T-helper 9 cell (primary cell): ENCODE data around the gene FREM2.

Source experiments
- DNase-seq: peaks from one replicate; pipeline ENCODE4 v3.0.0-alpha.2; 2020

Gene FREM2

DNA sequence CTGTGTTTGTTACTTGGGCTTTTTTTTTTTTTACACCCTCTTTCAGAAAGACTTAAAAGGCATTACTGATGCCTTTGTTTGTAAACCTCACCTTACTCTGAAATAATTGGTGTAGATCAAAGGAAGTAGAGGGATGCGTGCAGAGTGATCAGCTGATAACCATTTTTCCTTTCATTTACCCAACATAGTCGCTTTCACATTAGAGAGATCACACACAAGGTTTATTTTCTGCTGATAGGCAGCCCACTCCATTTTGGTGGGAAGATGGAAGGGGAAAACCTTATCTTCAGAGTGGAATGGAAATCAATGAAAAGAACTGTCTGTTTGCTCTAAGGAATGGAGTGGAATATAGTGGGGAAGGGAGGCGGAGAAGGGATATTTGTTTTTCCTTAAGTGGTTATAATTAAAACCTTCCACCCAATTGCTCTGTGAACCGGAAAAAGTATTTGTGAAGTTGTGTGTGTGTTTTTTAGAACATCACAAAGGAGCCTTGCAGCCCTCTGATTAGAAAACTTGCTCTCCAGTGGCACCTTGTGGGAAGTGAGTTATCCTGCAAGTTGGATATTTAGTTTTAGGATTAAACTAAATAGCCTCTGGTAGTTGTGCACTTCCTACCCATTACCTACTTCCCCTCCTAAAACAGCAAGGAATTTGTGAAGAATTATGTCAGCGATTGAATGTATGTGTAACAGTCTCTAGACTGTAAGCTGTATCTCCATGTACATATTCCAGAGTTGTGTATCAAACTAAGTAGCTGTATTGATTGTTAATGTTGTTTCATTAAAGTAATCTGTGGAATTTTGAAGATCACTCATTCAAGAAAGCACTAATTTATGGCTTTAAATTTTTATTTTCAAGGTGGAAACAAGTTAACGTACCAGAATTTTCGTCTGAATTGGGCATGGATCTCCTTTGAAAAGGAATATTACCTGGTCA, 76.8 kb downstream of the FREM2 start:
- DNase-seq = no peak

DNA sequence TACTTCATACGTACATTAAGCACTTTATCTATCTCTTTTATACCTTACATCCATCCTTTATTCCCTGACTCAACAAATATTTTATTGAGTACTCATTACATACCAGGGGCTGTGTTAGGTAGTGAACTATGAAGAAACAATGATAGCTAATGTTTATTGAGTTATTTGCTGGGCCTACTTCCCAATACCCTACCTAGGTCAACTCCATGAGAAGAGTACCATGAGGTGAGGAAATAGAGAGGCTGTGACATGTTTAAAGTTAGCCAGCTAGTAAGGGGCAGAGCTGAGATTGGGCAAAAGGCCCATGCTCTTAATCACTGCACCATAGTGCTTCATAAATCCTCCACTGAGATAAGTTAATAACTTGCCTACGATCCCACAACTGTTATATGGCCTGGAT, 79.9 kb downstream of the FREM2 start:
- no peak for DNase-seq

DNA sequence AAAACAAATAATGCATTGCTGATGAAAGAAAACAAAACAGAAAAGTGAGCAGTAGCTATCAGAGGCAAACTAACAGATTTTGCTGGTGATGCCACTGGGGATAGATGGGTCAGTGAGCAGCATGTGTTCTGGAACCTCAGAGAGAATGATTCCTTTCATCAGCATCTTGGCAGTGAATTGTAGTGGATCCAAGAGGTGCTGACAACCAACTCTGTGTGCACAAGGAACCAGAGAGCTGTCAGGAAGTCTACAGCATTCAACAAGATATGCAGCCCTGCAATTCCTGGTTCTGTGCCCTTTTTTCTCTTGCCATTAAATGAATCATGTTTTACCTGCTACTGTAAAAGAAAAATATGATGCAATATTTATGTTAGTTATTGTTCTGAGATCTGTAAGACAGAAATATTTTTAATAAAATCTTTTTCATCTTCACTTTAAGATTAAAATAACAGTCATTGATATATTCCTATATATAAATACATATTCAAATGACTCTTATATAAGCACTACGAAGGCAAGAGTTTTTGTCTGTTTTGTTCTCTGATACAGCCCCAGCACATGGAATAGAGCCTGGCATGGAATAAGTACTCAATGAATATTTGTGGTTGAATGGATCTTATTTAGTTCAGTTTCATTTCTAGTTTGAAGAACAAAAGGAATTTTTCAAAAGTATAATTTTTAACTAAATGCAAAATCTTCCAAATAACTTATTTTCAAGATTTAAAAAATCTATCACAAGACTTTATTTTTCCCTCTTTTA, 80.8 kb downstream of the FREM2 start:
- DNase-seq = no peak

DNA sequence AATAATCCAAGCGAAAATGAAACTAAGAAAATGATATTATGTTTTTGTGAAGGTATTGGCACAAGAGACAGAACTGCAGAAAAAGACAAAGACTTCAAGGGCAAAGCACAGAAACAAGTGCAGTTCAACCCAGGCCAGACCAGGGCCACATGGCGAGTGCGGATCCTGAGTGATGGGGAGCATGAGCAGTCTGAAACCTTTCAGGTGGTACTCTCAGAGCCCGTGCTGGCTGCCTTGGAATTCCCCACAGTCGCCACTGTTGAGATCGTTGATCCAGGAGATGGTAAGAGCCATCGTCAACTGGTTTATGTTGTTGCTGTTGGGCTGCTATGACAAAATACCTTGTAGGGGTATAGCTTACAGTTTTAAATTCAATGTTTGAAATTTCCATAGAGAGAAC, 82.6 kb downstream of the FREM2 start:
- no peak for DNase-seq

DNA sequence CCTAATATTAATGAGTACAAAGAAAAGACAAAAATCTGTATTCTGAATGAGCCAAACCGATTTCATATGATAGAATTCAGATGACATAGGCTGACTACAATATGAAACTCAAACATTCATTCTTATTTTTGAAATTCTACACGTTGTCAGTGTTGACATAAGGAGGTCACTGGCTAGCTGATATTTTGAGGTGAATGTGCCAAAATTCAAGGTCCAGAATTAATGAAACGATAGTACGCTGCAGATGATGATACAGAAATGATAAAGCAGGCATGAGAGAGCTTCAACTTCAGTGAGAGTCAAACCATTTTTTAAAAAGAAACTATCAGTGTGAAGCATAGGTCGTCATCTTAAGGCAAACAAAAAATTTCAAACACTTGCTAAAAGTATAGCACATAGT, 88.2 kb downstream of the FREM2 start:
- no peak for DNase-seq

DNA sequence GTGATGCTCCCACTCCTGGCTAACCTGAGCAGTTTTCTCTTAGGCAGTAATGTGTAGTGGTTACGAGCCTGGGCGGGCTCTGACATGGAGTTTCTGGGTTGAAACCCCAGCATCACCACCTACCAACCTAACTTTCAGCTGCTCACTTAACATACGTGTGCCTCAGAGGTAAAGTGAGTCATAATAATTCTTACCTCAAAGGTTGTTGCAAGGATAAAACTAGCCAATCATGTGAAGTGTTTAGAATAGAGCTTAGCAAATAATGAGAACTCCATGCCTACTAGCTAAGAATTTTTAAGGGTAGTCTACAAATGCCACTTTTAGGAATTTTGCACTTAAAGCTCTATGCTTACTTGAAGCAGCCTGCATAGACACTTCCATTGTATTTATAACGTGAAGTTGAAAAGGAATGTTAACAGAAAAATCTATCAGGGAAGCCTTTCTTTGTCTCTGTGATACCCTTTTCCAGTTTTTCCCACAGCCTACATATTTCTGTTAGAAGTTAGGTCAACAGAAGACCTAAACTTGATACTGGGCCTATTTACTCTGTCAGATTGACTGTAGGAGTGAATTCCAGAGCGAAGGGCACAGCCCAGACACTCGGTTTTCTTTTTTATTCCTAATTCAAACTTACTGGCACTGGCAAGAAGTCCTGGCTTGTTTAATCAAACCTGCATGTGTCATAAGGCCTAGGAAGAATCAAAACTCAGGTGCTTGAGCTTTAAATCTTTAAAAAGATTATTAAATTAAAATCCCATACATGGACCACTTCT, 90.7 kb downstream of the FREM2 start:
- no peak for DNase-seq

DNA sequence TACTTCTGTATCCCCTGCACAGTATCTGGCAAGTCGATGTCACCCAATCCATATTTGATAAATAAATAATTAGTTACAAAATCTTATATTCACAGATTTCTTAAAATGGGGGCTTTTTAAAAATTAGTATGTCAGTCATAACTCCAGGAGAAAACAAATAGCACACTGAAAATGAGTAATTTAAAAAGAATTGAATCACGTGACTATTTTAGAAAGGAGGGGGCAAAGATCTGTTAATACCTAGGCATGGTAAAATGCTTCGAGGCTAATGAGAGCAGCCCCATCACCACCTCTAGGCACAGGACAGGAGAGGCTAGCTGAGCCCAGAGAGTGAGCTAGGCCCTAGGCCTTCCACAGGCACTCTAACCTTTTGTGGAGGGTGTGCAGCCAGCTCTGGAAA, 94.7 kb downstream of the FREM2 start:
- DNase-seq = no peak

DNA sequence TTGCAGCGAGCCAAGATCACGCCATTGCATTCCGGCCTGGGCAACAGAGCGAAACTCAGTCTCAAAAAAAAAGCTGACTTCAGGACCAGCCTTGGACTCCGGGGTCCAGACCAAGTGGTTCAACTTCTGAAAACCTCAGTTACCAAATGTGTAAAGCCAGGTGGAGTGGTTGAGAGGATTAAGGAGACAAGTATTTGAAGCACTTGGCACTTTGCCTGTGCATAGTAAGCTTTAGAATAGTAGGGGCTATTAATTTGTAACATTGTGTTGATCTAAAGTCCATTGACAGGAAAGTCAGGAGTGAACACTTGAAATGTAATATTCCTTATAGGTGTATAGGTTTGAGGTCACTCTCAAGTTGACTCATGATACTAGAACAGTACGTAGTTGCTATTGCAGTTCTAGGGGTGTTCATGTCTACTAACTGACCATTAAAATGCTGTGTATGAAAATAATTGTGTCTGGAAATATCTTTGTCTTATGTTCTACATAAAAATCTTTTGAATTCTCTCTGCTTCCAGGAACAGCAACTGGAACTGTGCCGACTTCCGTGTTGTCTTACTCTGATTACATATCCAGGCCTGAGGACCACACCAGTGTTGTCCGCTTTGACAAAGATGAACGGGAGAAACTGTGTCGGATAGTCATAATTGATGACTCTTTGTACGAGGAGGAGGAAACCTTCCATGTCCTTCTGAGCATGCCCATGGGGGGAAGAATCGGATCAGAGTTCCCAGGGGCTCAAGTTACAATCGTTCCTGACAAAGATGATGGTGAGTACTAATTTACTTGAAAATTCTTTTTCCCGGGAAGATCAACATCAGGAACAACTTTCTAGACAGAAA, 97.4 kb downstream of the FREM2 start:
- no peak for DNase-seq

DNA sequence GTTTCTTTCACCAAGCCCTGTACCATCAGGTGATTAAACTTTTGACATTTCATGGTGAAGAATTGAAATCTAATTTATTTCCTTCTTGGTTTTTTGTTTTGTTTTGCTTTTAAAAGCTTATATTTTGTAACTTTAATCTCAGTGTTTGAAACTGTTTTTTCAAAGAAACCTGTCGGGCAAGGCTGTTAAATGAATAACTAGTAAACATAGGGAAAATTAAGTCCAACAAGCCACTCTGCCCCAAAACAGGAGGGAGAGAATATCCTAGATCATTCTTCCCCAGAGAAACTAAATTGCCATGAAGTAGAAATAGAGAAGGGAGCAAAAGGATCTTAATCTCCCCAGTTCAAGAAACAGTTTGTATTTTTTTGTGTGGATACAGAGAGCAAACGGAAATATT, 98.2 kb downstream of the FREM2 start:
- DNase-seq = no peak

DNA sequence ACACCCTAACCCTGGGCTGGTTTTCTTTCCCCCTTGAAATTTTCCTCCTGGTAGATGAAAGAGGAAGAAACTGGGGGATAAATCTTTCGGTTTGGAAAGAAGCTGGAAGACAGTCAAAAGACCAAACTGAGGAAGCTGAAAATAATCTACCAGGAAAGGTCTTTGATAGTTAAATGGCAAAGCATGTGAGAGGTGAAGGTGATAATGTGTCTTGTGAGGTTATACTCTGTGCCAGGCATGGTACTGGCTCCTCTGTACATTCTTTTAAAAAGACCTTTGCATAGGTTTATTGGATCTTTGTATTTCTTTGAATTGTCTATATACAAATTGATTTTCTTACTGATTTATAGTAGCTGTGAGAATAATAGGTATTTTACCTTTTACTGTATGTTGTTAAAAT, 98.6 kb downstream of the FREM2 start:
- no peak for DNase-seq

DNA sequence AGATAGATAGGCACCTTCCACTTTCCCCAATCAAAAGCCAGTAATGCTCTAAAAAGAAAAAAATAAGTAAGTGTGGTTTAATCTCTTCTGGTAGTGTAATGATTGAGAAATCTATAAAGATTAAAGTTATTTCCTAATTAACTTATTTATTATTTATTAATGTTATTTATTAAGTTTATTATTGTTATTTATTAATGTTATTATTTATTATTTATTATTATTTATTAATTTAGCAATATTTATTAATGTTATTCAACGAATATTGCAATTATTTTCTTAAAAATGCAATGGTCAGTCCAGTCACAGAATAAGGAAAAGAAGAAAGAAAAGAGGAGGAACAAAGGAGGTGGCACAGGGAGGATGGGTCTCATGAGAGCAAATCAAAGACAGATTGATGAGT, 100.7 kb downstream of the FREM2 start:
- no peak for DNase-seq

DNA sequence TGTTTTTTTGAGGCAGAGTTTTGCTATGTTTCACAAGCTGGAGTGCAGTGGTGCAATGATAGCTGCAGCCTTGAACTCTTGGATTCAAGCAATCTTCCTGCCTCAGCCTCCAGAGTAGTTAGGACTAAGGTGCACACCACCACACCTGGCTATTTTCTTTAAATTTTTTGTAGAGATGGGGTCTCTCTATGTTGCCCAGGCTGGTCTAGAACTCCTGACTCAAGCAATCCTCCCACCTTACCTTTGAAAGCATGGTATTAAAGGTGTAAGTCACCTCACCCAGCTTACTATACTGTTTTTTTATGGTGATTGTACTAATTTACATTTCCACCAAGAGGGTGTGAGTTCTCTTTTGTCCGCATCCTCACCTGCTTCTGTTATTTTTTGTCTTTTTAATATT, 110.0 kb downstream of the FREM2 start:
- DNase-seq = no peak

DNA sequence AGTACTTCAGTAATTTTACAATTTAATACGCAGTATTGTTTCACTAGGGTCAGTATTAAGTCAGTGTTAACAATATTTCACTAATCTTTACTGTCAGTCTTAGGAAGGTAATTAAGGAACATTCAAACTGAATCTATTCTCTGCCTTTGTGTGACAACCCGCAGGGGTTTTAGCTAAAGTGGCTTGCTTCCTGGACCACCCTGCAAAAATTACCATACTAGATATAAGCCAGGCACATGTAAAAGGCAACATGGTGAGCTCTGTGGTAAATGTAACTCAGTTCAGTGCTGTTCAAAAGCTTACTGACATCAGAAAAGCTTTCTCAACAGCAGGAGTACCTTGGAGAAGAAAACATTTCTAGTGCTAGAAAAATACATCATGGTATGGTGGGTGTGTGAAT, 116.7 kb downstream of the FREM2 start:
- DNase-seq = no peak

DNA sequence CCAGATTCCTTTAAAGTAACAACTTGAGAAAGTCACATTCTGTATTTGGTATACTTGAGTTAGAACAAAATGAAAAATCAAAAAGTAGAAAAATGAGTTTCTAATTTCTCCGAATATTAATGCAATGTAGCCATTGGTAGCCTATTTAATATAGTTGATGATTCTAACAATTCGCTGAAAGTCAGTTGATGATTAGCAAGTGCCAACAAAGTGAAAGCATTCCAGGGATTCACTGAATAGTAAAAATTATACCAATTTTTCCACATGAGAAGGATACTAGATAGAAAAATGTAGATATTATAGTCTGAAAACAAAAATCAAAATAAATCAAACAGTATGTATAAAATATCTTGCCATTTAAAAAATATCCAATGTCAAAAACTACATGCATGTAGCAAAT, 117.2 kb downstream of the FREM2 start:
- DNase-seq = no peak

DNA sequence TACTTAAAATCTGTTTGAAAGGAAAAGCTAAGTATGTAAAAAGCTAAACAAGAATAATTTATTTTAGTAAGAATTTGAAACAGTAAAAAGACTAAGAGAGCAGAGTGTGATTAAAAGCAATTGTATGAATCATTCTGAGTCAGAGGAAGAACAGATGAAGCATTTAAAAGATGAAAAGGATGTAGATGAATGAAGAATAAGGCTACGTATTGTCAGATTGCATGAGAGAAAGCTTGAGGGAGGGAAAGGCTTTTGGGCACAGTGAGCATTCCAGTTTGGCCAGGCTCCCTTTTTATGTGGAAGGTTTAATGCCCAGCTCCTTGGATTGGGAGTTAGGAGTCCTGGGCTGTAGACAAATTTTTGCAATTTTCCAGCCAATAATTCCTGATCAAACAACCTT, 117.7 kb downstream of the FREM2 start:
- no peak for DNase-seq

DNA sequence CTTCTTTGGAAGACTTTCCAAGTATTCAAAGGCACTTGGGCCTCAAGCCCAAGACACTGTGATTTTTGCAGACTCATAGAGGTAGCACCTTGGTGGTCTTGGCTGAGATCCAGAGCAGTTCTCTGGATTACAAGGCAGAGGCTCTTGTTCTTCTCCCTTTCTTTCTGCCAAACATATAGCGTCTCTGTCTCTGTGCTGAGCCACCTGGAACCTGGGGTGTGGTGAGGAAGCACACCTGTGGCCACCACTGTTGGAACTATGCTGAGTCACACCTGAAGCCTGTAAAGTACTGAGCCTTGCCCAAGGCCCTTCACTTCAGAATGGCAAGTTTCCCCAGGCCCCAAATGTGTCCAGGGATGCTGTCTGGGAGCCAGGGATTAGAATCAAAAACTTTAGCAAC, 127.5 kb downstream of the FREM2 start:
- no peak for DNase-seq

DNA sequence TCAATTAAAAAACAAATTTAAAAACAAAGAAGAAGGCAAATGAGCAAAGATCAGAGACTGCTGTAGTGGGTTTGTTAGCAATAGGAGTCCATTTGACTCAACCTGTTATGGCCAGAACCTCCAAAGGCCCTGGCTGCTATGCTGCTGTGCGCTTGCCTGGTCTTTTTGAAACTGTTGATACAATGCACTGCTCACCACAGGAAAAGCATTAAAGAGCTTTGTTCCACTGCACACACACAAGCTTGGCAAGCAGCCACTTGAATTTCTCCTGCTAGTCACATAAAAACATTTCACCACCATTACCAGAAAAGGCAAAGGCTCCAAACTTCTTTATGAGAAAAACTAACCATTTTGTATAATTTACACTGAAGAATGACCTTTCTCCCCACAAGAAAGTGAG, 132.2 kb downstream of the FREM2 start:
- no peak for DNase-seq

DNA sequence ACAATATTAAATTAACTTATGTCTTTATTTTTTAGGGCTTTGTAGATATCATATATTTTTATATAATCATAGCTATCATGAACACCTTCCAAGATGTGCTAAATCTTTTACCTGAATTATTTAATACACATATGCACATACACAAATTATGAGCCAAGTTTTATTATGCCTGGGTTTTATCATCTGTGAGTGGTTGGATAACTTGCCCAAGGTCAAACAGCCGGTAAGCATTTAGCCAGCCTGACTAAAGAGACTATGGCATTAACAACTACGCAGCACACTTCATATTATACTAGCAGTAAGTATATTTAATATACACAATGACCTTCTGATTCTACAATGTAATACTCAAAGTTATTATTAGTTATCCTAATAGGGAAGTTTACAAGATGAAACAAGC, 132.7 kb downstream of the FREM2 start:
- DNase-seq = no peak

DNA sequence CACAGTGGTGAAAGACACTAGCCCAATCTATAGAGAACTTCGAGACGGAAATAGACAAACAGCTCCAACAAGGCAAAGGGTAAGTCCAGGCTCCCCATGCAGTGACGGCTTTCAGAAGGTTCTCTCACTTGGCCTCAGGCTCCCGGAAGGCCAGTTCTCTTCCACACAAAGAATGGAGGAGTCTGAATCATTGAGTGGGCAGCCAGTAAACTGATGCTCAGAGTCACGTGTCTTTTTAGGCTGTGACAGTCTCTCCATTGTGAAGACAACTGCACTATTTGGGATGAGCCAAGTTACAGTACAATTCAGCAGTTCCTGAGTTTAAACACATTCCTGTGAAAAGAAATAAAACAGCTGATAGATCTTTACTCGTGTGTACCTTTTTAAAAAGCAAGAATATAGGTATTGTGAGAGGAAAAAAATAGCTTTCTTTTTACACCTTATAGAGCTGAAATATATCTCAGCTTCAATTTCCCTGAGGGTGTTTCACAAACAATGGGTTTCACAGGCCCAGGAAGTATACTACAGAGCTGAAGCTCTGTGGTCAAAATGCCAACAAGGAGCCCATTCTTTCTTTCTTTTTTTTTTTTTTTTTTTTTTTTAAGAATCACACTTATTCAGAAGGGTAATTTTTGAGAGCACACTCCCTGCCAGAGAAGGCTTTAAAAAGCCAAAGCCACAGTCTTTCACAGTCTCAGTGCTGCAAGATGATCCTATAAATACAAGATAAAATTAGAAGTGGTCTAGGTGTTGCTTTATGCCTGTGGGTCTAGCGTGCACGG, 135.1 kb downstream of the FREM2 start:
- no peak for DNase-seq

DNA sequence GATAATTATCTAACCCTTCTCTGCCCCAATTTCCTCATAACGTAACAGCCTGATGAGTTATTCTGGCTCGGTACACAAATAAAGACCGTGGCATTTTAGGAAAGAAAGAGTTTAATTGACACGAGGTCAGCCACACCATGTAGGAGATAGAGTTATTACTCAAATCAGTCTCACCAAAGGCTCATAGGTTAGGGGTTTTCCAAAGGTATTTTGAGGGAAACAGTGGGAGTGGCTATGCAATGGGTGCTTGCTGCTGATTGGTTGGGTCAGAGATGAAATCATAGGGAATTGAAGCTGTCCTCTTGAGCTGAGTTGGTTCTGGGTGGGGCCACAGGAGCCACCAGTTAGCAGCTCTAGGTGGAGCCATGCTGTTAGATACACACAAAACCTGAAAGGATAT, 137.5 kb downstream of the FREM2 start:
- no peak for DNase-seq

DNA sequence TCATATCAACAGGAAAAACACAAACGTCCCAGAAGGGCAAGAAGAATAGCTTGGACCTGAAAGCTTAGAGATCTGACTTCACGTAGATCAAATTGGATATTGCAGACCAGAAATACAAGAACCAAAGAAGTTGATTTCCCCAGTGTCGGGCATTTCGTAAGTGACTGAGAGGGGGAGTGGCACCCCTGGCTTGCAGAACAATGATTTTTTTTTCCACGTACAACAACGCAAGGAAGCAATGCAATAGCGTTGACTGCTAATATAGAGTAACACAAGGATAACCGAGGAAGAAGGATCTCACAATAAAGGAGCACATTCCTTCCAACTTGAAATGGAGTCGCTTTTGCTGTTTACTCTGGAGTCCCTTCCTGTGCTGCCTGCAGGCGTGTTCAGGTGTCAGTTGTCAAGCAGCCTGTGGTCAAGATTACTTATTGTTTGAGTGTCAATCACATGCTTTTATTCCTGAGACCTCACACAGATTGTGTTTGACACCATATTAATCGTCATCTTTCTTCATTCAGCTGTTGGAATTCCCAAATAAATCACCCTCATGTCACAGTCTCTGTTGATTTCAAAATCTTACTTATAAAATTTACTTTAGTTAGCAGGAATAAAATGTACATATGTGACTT, 139.4 kb downstream of the FREM2 start:
- no peak for DNase-seq
